ENCODE measurements around the gene ABCC12. TPM values are rescaled to one million over a fixed set of nuclear protein-coding genes. Genes with fewer than 3 reads are reported as not detected.

ABCC12 gene
- polyA plus RNA-seq, 1 donor (not counting 4 experiments of a cell fraction or from before 2014, with no cell fraction given): not detected

DNA sequence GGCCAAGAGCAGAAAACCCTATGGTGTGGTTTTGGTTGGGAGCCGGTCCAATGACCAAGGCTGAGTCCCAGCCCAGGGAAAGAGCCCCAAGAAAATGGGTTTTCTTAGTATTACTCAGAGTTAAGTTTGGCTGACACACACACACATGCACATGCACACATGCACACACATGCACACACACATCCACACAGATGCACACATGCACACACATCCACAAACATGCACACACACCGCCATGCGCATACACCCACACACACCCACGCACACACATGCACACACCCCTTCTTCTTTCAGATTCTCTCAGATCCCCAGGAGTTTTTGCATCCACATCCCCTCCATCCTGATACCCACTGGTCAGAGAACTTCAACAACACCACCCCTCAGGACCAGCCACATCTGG is 9.1 kb downstream of the ABCC12 start:
- DNase-seq (ENCODE audit: low read depth, low spot score): no peak
- no peak overlapping the region for H3K27ac ChIP-seq (ENCODE audit: control insufficient read depth, insufficient read depth, low read length)
- H4K20me1 ChIP-seq (ENCODE audit: control insufficient read depth, extremely low read depth, insufficient read depth, low read length): no peaks in the 10 kb centered on the region
- H3K9me1 ChIP-seq (ENCODE audit: control insufficient read depth, extremely low read depth, insufficient read depth, low read length): no peaks in the 10 kb centered on the region
- H3K79me2 ChIP-seq (ENCODE audit: control insufficient read depth, insufficient read depth, low read length): no peaks in the 10 kb centered on the region
- no peak overlapping the region for H3K4me2 ChIP-seq (ENCODE audit: control insufficient read depth, extremely low read depth, insufficient read depth, low read depth, low read length)
- no peak overlapping the region for H3K4me3 ChIP-seq (ENCODE audit: control insufficient read depth in 2 of 3, extremely low read depth in 1 of 3, insufficient read depth in 2 of 3, low read depth in 1 of 3, low read length in 3 of 3)
- H3K36me3 ChIP-seq (ENCODE audit: control insufficient read depth in 2 of 2, extremely low read depth in 1 of 2, insufficient read depth in 2 of 2, low read length in 2 of 2): no peaks in the 10 kb centered on the region
- H3K27me3 ChIP-seq (ENCODE audit: control insufficient read depth, extremely low read depth, insufficient read depth, low read length): no peaks in the 10 kb centered on the region
- H3K4me1 ChIP-seq (ENCODE audit: control insufficient read depth, extremely low read depth, insufficient read depth, low read length): no peaks in the 10 kb centered on the region
- dilution Hi-C loops (cut with MboI; ENCODE audit: extremely low pct_ligation_motif_present, low sequenced_read_pairs): no loop called here
- H2AFZ ChIP-seq (ENCODE audit: control insufficient read depth, low read length): no peak overlapping the region
- no peaks in the 10 kb centered on the region for H3K9me3 ChIP-seq (ENCODE audit: control insufficient read depth, low read depth, low read length)
- TF ChIP-seq, protein P1, sequence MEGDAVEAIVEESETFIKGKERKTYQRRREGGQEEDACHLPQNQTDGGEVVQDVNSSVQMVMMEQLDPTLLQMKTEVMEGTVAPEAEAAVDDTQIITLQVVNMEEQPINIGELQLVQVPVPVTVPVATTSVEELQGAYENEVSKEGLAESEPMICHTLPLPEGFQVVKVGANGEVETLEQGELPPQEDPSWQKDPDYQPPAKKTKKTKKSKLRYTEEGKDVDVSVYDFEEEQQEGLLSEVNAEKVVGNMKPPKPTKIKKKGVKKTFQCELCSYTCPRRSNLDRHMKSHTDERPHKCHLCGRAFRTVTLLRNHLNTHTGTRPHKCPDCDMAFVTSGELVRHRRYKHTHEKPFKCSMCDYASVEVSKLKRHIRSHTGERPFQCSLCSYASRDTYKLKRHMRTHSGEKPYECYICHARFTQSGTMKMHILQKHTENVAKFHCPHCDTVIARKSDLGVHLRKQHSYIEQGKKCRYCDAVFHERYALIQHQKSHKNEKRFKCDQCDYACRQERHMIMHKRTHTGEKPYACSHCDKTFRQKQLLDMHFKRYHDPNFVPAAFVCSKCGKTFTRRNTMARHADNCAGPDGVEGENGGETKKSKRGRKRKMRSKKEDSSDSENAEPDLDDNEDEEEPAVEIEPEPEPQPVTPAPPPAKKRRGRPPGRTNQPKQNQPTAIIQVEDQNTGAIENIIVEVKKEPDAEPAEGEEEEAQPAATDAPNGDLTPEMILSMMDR (optimal IDR thresholded peaks at IDR 0.05 in 1 of 3, IDR thresholded peaks at IDR 0.05 in 1 of 3, conservative IDR thresholded peaks at IDR 0.05 in 1 of 3; ENCODE audit: extremely low read depth in 1 of 3, insufficient read depth in 2 of 3, low read length in 3 of 3): no peak
- TF ChIP-seq EZH2 (IDR thresholded peaks at IDR 0.05; ENCODE audit: low read length): no peak
- H3K9ac ChIP-seq (ENCODE audit: control insufficient read depth, extremely low read depth, insufficient read depth, low read length): no peak overlapping the region
- no peak for FAIRE-seq

DNA sequence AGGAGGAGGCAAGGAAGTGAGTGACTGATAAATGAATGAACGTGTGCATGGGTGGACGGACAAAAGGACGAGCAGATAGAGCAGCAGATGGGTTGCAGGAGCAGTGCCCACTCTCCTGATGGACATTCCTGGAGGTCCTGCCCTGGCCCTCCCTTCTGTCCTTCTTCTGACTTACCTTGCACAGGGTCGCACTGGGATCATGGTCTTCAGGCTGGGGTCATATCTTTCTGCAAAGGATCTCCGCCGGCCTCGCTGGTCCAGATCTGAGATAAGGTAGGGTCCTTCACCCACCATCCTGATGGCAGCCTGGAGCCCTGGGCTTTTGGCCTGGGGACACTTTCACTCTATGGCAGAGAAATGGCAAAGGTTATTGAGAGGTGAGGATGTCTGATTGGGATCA is 9.7 kb downstream of the ABCC12 start:
- no peaks in the 10 kb centered on the region for H3K9me1 ChIP-seq (ENCODE audit: control insufficient read depth, extremely low read depth, insufficient read depth, low read length)

More for the DNA sequence above, 9.7 kb downstream of the ABCC12 start:
- H3K9me3 ChIP-seq (ENCODE audit: control insufficient read depth, low read depth, low read length): no peaks in the 10 kb centered on the region
- H3K4me1 ChIP-seq (ENCODE audit: control insufficient read depth, extremely low read depth, insufficient read depth, low read length): no peaks in the 10 kb centered on the region
- dilution Hi-C loops (cut with MboI; ENCODE audit: extremely low pct_ligation_motif_present, low sequenced_read_pairs): no loop called here
- DNase-seq (ENCODE audit: low read depth, low spot score) (no peak), FAIRE-seq (no peak)
- H4K20me1 ChIP-seq (ENCODE audit: control insufficient read depth, extremely low read depth, insufficient read depth, low read length): no peaks in the 10 kb centered on the region
- no peaks in the 10 kb centered on the region for H3K36me3 ChIP-seq (ENCODE audit: control insufficient read depth in 2 of 2, extremely low read depth in 1 of 2, insufficient read depth in 2 of 2, low read length in 2 of 2)
- no peak overlapping the region for H2AFZ ChIP-seq (ENCODE audit: control insufficient read depth, low read length)
- no peak overlapping the region for H3K9ac ChIP-seq (ENCODE audit: control insufficient read depth, extremely low read depth, insufficient read depth, low read length)
- H3K79me2 ChIP-seq (ENCODE audit: control insufficient read depth, insufficient read depth, low read length): no peaks in the 10 kb centered on the region
- TF ChIP-seq, protein P1 (optimal IDR thresholded peaks at IDR 0.05 in 1 of 3, IDR thresholded peaks at IDR 0.05 in 1 of 3, conservative IDR thresholded peaks at IDR 0.05 in 1 of 3; ENCODE audit: extremely low read depth in 1 of 3, insufficient read depth in 2 of 3, low read length in 3 of 3): no peak
- TF ChIP-seq EZH2 (IDR thresholded peaks at IDR 0.05; ENCODE audit: low read length): no peak
- H3K27me3 ChIP-seq (ENCODE audit: control insufficient read depth, extremely low read depth, insufficient read depth, low read length): no peaks in the 10 kb centered on the region
- no peak overlapping the region for H3K4me2 ChIP-seq (ENCODE audit: control insufficient read depth, extremely low read depth, insufficient read depth, low read depth, low read length)
- no peak overlapping the region for H3K4me3 ChIP-seq (ENCODE audit: control insufficient read depth in 2 of 3, extremely low read depth in 1 of 3, insufficient read depth in 2 of 3, low read depth in 1 of 3, low read length in 3 of 3)
- H3K27ac ChIP-seq (ENCODE audit: control insufficient read depth, insufficient read depth, low read length): no peak overlapping the region
